Colon (tissue), 2 donors: Measurements from ENCODE around the gene ARHGEF7.

ENCODE experiments used
- FAIRE-seq: peaks from 2 replicates; lab custom pipeline; 2012; peaks lifted over from hg19 to GRCh38; lab: Jason Lieb, UNC
- donor health status: control.
- donor health status: control.

Gene ARHGEF7

GRCh38 chr13:111225810-111226546 is 110.9 kb downstream of the ARHGEF7 start:
- no peak for FAIRE-seq

GRCh38 chr13:111227405-111227804 is 112.3 kb downstream of the ARHGEF7 start:
- FAIRE-seq = no peak

DNA sequence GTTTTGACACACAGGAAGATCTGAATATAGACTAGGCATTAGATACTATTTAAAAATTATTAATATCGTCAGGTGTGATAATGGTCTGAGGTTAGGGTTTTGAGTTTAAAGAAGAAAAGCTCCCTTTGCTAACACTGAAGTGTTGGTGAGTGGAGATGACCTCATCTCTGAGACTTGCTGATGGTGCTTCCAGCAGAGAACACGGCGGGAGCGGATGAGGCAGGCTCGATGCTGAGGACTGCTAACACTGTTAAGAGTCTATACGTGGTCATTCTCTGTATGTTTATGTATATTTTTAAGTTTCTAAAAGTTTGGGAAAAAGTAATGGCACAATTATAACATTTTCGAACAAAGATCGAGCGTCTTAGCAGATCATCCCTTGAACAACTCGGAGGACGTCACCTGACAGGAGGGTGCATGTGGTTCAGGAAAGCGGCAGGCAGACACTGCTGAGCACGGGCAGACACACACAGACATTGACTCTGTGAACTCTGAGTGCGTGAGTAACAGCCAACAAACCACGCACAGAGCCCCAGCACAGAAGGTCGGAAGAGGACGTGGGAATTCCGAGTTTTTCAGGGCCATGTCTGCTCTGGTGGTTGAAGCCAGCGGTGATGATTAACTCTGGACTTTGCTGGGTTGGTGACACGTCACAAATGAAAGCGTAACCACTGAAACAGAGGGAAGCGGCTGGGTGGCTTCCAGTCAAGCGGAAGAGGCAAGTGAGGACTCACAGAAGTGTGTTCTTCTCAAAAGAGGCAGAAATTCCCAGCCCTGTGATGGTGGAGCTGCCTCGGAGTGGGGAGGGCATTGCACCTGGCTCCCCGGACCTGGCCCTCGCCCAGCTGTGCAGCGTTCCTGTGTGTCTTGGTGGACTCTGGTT is 113.4 kb downstream of the ARHGEF7 start:
- no peak for FAIRE-seq

- no peak for FAIRE-seq
These were observed 115.3 kb downstream of the ARHGEF7 start for GRCh38 chr13:111230385-111230930.

DNA sequence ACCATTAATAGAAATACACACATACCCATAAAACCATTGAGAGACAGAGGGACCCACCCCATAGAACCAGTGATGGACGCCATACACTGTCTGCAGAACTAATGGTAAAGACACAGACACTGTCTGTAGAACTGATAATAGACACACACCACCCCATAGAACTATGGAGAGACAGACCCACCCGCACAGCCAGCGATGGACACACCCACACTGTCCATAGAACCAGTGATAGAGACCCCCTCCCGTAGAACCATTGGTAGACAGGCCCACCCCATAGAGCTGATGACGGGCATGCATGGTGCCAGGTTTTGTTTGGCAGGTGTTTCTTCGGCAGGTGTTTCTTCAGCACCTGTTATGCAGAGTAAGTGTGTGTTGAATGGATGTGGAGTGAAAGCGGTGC is 117.1 kb downstream of the ARHGEF7 start:
- FAIRE-seq = no peak

- no peak for FAIRE-seq
These were observed 118.0 kb downstream of the ARHGEF7 start for GRCh38 chr13:111233080-111233479.

- FAIRE-seq = no peak
These were observed 124.9 kb downstream of the ARHGEF7 start for GRCh38 chr13:111239764-111240670.

- FAIRE-seq = no peak
These were observed 126.1 kb downstream of the ARHGEF7 start for GRCh38 chr13:111241006-111241755.

DNA sequence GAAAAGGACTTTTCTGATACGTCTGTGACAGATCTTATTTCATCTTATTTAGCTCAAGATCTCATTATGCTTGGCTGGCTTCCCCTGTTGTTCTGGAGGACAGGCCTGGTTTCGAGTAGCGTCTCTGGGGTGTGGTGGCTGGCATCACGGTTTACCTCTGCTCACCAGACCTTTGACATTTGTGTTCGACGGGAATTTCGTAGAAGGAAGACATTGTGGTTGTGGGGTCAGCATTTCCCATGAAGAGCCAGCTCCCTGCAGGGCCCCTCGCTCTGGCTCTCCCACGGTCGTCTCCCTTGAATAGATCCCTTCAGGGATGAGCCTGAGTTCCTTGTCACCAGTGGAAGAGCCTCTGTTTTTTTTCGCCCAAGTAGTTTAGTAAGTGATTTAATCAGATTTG is 126.8 kb downstream of the ARHGEF7 start:
- no peak for FAIRE-seq

GRCh38 chr13:111242585-111242984 is 127.5 kb downstream of the ARHGEF7 start:
- no peak for FAIRE-seq

- FAIRE-seq = no peak
These were observed 128.9 kb downstream of the ARHGEF7 start for GRCh38 chr13:111243981-111244380.

DNA sequence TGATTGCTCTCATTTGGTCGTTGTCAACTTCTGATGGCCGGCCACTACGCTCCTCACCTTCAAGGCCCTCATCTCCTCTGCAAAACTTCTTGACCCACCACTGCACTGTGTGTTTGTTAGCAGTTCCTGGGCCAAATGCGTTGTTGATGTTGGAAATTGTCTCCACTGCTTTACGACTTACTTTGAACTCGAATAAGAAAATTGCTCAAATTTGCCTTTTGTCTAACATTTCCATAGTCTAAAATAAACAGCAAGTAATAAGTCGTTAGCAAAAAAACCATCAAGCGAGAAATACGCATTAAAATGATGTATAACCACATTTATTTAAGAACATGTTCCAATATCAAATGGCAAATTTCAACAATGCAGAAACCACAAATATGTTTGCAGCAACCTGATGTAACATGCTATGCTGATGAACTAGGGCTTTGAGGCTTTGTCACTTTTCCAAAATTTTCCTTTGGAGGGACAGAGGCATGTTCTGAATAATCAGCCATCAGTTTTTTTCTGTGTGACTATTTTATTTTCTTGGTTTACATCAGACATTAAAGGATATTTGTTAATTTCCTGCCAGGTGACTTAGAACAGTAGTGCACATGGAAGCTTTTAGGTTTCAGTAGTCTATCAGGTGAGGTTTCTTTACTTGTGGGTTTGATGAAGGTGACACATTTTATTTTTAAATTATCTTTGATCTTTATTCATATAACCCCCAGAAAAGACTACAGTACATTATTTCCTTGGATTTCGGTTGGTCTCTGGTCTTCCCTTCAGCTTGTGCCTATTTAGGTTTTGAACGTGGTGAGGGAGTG is 130.7 kb downstream of the ARHGEF7 start:
- no peak for FAIRE-seq

GRCh38 chr13:111247552-111247951 is 132.4 kb downstream of the ARHGEF7 start:
- no peak for FAIRE-seq

- FAIRE-seq = no peak
These were observed 133.7 kb downstream of the ARHGEF7 start for GRCh38 chr13:111248822-111249221.

GRCh38 chr13:111249637-111250360 is 134.7 kb downstream of the ARHGEF7 start:
- FAIRE-seq = no peak

GRCh38 chr13:111251646-111252445 is 136.7 kb downstream of the ARHGEF7 start:
- no peak for FAIRE-seq

DNA sequence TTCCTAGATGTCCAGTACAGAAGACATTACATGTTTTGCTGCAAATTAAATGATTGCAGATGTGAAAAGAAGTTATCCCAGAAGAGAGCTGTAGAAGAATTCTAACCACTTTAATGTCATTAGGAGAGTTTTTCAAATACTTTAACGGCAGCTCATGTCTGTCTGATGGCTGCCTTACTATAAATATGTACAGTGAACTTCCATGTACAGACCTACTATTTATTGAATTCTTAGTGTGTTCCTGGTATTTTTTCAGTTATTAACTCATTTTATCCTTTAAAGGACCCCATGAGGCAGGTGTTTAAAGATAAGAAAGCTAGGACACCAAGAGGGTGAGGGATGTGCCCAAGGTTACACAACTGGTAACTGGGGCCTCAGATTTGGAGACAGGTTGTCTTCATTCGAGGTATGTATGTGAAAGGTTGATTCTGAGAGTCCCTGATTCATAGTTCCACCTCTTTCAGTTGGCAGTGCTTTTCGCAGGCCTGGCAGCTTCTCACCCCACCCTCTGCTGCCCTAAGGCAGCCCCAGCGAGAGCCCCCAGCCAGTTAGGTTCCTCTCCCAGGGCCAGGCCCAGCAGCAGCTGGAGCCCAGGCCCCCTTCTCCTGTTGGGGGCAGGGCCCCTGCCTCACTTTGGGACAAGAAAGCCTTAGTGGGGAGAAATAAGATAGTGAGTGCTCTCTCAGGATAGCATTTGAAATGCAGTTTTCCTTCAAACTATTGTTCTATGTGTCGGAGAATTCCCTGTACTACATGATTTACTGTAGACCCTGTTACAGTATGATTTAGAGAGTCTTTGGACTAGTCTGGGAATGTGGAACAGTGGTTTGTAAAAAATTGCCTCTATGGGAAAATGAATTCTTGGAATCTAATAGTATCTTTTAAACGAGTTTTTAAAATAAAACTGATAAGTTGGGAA is 137.6 kb downstream of the ARHGEF7 start:
- no peak for FAIRE-seq
